Caco-2 (cell line): ENCODE data around the gene HLX. TPM values are rescaled to one million over a fixed set of nuclear protein-coding genes. Genes with fewer than 3 reads are reported as not detected.

Experiments used
- BruUV-seq: library from RNA; stranded (reverse); fragments of 400-500 nt; replicated peaks from 2 replicates; lab custom pipeline; 2021; lab: Mats Ljungman, UMichigan
- CTCF ChIA-PET: fragments of 300-600 bp; sonication (Branson Sonifier 250); formaldehyde crosslinking; loops from one replicate; lab custom pipeline; 2022; ENCODE audit warnings: antibody characterized with exemption; lab: Charles Lee
- POLR2A ChIA-PET: fragments of 300-600 bp; sonication (Branson Sonifier 250); formaldehyde crosslinking; loops from one replicate; lab custom pipeline; 2022; ENCODE audit warnings: antibody characterized with exemption; lab: Charles Lee
- DNase-seq, 2 experiments: peaks; one replicate each; pipeline versions ENCODE4 v3.0.0 to v3.0.0-alpha.2; 2020 to 2022
- H3K27me3 ChIP-seq: replicated peaks from 2 replicates; pipeline ENCODE4 v1.6.0; 2011; ENCODE audit warnings: low read length; ENCODE audit not compliant: control insufficient read depth, insufficient read depth
- H3K36me3 ChIP-seq: 2 replicates; pipeline ENCODE4 v1.5.1; 2011; ENCODE audit warnings: low read length; ENCODE audit not compliant: control insufficient read depth, insufficient read depth
- H3K4me1 ChIP-seq: fragments of 250-450 bp; sonication (Bioruptor Pico); 2 replicates; pipeline ENCODE4 v1.5.1; 2020; ENCODE audit warnings: mild to moderate bottlenecking
- H3K4me3 ChIP-seq: 2 replicates; pipeline ENCODE4 v1.5.1; 2011; ENCODE audit warnings: low read depth, mild to moderate bottlenecking, control low read depth, low read length
- H3K9me3 ChIP-seq: fragments of 250-450 bp; sonication (Bioruptor Pico); 2 replicates; pipeline ENCODE4 v1.5.1; 2020; ENCODE audit warnings: mild to moderate bottlenecking, moderate library complexity
- H3K27ac Mint-ChIP-seq: one replicate; pipeline ENCODE4 v1.8.0; 2022; ENCODE audit warnings: mixed read lengths; ENCODE audit not compliant: unreplicated experiment
- H3K27me3 Mint-ChIP-seq: one replicate; pipeline ENCODE4 v1.8.0; 2022; ENCODE audit warnings: mixed read lengths; ENCODE audit not compliant: insufficient read depth, unreplicated experiment
- H3K36me3 Mint-ChIP-seq: one replicate; pipeline ENCODE4 v1.8.0; 2022; ENCODE audit warnings: mild to moderate bottlenecking, mixed read lengths; ENCODE audit not compliant: insufficient read depth, unreplicated experiment
- H3K4me1 Mint-ChIP-seq: one replicate; pipeline ENCODE4 v1.8.0; 2022; ENCODE audit warnings: low read depth, mixed read lengths; ENCODE audit not compliant: unreplicated experiment
- H3K4me3 Mint-ChIP-seq: one replicate; pipeline ENCODE4 v1.8.0; 2022; ENCODE audit warnings: mild to moderate bottlenecking, moderate library complexity, mixed read lengths; ENCODE audit not compliant: unreplicated experiment
- H3K9me3 Mint-ChIP-seq: one replicate; pipeline ENCODE4 v1.8.0; 2022; ENCODE audit warnings: mixed read lengths; ENCODE audit not compliant: unreplicated experiment
- intact Hi-C: fragments of 100-400 bp; cut with micrococcal nuclease; formaldehyde crosslinking; loops from one replicate; pipeline ENCODE4 v1.10.0; 2022; ENCODE audit not compliant: unreplicated experiment
- total RNA-seq: library from RNA; stranded (reverse); gene quantifications from 2 replicates; pipeline ENCODE4 v1.2.3, GENCODE V29; 2022
- TF ChIP-seq, protein P1 (sequence below), 2 experiments: fragments of 200-600 bp in 1 of 2; IDR thresholded peaks; 1 replicate in 1 of 2; 2 replicates in 1 of 2; pipeline versions ENCODE4 v1.5.1 to v1.8.0; 2011 to 2022; ENCODE audit warnings: antibody characterized with exemption in 1 of 2, control low read depth in 1 of 2, inconsistent platforms in 1 of 2, low read depth in 1 of 2, low read length in 1 of 2, mild to moderate bottlenecking in 1 of 2, moderate library complexity in 1 of 2; ENCODE audit not compliant: insufficient read depth in 1 of 2, severe bottlenecking in 1 of 2, unreplicated experiment in 1 of 2

HLX gene
- total RNA-seq, 1 experiment from 2014 or later: not detected

- no peak for DNase-seq
- no peaks in the 10 kb centered on the region for H3K36me3 ChIP-seq
- Mint-ChIP-seq H3K9me3 (no peaks in the 10 kb centered on the region), H3K27me3 (peaks cover 13% of the 10 kb centered on the region), H3K36me3 (no peaks in the 10 kb centered on the region), H3K4me1 (no peaks in the 10 kb centered on the region), H3K4me3 (no peak overlapping the region), H3K27ac (no peak overlapping the region)
- TF ChIP-seq, protein P1, sequence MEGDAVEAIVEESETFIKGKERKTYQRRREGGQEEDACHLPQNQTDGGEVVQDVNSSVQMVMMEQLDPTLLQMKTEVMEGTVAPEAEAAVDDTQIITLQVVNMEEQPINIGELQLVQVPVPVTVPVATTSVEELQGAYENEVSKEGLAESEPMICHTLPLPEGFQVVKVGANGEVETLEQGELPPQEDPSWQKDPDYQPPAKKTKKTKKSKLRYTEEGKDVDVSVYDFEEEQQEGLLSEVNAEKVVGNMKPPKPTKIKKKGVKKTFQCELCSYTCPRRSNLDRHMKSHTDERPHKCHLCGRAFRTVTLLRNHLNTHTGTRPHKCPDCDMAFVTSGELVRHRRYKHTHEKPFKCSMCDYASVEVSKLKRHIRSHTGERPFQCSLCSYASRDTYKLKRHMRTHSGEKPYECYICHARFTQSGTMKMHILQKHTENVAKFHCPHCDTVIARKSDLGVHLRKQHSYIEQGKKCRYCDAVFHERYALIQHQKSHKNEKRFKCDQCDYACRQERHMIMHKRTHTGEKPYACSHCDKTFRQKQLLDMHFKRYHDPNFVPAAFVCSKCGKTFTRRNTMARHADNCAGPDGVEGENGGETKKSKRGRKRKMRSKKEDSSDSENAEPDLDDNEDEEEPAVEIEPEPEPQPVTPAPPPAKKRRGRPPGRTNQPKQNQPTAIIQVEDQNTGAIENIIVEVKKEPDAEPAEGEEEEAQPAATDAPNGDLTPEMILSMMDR (IDR thresholded peaks at IDR 0.05; ENCODE audit: insufficient read depth in 1 of 2, low read depth in 1 of 2, low read length in 1 of 2, severe bottlenecking in 1 of 2, unreplicated experiment in 1 of 2): no peak
- no TSS peak for BruUV-seq
- H3K4me1 ChIP-seq: no peaks in the 10 kb centered on the region
- intact Hi-C loops: no loop called here
- H3K9me3 ChIP-seq: no peaks in the 10 kb centered on the region
- H3K4me3 ChIP-seq: no peak overlapping the region
- ChIA-PET POLR2A (no interaction called here), CTCF (no interaction called here)
- H3K27me3 ChIP-seq: no peaks in the 10 kb centered on the region; the same call in 1 of the 2 replicates
These were observed 21.6 kb downstream of the HLX start for GRCh38 chr1:220900842-220901241.

GRCh38 chr1:220901881-220902280 is 22.6 kb downstream of the HLX start:
- H3K4me3 Mint-ChIP-seq: no peak overlapping the region
- H3K4me1 Mint-ChIP-seq: no peaks in the 10 kb centered on the region
- BruUV-seq: no TSS peak
- Histone ChIP-seq H3K36me3 (no peaks in the 10 kb centered on the region), H3K27me3 (no peaks in the 10 kb centered on the region; the same call in 1 of the 2 replicates), H3K4me1 (no peaks in the 10 kb centered on the region), H3K9me3 (no peaks in the 10 kb centered on the region), H3K4me3 (no peak overlapping the region)
- TF ChIP-seq, protein P1 (IDR thresholded peaks at IDR 0.05; ENCODE audit: insufficient read depth in 1 of 2, low read depth in 1 of 2, low read length in 1 of 2, severe bottlenecking in 1 of 2, unreplicated experiment in 1 of 2): no peak
- no peak for DNase-seq
- ChIA-PET POLR2A (no interaction called here), CTCF (no interaction called here)
- no peak overlapping the region for H3K27ac Mint-ChIP-seq
- intact Hi-C loops: no loop called here
- H3K36me3 Mint-ChIP-seq: no peaks in the 10 kb centered on the region
- H3K27me3 Mint-ChIP-seq: peaks cover 13% of the 10 kb centered on the region
- no peaks in the 10 kb centered on the region for H3K9me3 Mint-ChIP-seq

GRCh38 chr1:220902916-220903315 is 23.7 kb downstream of the HLX start:
- intact Hi-C loops: no loop called here
- TF ChIP-seq, protein P1 (IDR thresholded peaks at IDR 0.05; ENCODE audit: insufficient read depth in 1 of 2, low read depth in 1 of 2, low read length in 1 of 2, severe bottlenecking in 1 of 2, unreplicated experiment in 1 of 2): no peak
- Mint-ChIP-seq H3K4me1 (no peaks in the 10 kb centered on the region), H3K4me3 (no peak overlapping the region), H3K36me3 (no peaks in the 10 kb centered on the region), H3K27ac (no peak overlapping the region), H3K9me3 (no peaks in the 10 kb centered on the region), H3K27me3 (peaks cover 10% of the 10 kb centered on the region)
- no peak for DNase-seq
- no peaks in the 10 kb centered on the region; the same call in 1 of the 2 replicates for H3K27me3 ChIP-seq
- BruUV-seq: no TSS peak
- ChIA-PET CTCF (no interaction called here), POLR2A (no interaction called here)
- no peak overlapping the region for H3K4me3 ChIP-seq
- H3K4me1 ChIP-seq: no peaks in the 10 kb centered on the region
- no peaks in the 10 kb centered on the region for H3K9me3 ChIP-seq
- no peaks in the 10 kb centered on the region for H3K36me3 ChIP-seq
